GM12864 (cell line): ENCODE measurements around the gene UBQLN2.
"Not testable (repeated sequence)": the region's sequence is repeated elsewhere in the genome, so short reads cannot be mapped to it uniquely, and the experiment has no call there.

Source experiments
- DNase-seq: peaks from one replicate; pipeline ENCODE4 v3.0.0-alpha.2; 2011; ENCODE audit warnings: low read depth
- H3K4me3 ChIP-seq: 2 replicates; pipeline ENCODE4 v1.5.1; 2011; ENCODE audit warnings: mild to moderate bottlenecking, low read depth, low read length, control low read depth
- TF ChIP-seq, protein P1 (sequence below): IDR thresholded peaks from 2 replicates; pipeline ENCODE4 v1.5.1; 2011; ENCODE audit warnings: low read depth, mild to moderate bottlenecking, moderate library complexity, low read length, control low read depth, inconsistent platforms; ENCODE audit errors: missing control alignments

The UBQLN2 gene

DNA sequence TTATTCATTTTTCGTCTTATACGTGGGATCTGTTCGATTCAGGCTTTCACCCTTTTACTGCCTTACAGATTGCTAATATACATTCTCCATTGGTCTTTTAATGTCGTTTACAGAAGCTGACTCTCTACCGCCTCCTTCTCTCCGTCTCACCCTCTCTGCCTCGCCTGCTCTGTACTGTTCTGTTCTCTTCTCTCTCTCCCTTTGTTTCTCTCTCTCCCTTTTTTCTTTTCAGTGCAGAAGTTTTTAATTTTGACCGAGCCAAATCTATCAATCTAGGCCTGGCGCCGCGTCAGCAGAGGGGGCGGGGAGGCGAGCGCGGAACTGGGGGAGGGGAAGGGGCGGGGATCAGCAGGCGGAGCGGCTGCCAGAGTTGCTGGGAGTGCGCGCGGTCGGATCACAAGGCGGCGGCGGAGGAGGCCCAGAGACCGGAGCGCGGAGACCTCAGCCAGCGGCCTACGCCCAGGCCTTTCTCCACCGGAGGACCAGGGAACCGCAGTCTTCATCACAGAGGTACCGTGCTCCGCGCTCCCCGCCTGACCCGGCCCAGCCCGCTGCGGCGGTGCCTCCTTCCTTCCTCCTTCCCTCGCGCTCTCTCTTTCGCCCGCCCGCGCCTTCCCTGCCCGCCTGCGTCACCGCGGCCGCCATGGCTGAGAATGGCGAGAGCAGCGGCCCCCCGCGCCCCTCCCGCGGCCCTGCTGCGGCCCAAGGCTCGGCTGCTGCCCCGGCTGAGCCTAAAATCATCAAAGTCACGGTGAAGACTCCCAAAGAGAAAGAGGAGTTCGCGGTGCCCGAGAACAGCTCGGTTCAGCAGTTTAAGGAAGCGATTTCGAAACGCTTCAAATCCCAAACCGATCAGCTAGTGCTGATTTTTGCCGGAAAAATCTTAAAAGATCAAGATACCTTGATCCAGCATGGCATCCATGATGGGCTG is at the start of gene UBQLN2:
Gene UBQLN2, plus strand, starts transcription at position 397 of the 931 bp plus-strand sequence. Its CDS starts 247 bp downstream, at position 644.
- no peak for DNase-seq
- TF ChIP-seq, protein P1, sequence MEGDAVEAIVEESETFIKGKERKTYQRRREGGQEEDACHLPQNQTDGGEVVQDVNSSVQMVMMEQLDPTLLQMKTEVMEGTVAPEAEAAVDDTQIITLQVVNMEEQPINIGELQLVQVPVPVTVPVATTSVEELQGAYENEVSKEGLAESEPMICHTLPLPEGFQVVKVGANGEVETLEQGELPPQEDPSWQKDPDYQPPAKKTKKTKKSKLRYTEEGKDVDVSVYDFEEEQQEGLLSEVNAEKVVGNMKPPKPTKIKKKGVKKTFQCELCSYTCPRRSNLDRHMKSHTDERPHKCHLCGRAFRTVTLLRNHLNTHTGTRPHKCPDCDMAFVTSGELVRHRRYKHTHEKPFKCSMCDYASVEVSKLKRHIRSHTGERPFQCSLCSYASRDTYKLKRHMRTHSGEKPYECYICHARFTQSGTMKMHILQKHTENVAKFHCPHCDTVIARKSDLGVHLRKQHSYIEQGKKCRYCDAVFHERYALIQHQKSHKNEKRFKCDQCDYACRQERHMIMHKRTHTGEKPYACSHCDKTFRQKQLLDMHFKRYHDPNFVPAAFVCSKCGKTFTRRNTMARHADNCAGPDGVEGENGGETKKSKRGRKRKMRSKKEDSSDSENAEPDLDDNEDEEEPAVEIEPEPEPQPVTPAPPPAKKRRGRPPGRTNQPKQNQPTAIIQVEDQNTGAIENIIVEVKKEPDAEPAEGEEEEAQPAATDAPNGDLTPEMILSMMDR, result no peak
- peak within 1 kb of the TSS; percentile 78 for H3K4me3 ChIP-seq

DNA sequence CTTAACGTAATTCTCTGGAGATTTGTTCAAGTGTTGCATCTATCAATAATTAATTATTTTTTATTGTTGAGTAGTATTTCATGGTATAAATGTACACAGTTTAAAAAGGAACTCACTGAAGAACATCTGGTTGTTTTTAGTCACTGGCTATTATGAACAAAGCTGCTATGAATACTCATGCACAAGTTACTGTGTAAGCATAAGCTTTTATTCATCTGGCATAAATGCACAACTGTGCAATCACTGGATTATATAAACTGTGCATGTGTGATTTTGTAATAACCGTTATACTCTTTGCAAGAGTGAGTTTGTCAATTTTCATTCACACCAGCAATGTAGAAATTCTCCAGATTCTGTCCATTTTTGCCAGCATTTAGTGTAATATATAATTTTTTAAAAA is 43.8 kb upstream of the UBQLN2 start:
- H3K4me3 ChIP-seq, result no peak overlapping the region
- TF ChIP-seq, protein P1, result no peak
- no peak for DNase-seq

DNA sequence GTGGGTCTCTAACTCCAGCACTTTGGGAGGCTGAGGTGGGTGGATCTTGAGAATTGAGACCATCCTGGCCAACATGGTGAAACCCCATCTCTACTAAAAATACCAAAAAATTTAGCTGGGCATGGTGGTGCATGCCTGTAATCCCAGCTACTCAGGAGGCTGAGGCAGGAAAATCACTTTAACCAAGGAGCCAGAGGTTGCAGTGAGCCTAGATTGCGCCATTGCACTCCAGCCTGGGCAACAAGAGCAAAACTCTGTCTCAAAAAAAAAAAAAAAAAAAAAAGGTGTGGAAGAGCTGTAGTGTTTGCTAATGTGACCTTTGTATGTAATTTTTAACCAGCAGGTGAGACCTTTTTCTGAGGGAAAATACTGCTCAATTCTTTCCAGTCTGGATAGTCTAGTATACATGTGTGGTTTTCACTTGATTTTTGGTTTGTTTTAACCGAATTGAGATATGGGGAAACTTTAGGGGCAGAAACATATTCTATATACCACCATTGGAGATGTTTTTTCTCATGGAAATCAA is 33.9 kb upstream of the UBQLN2 start:
- not testable (repeated sequence) for DNase-seq, H3K4me3 ChIP-seq

DNA sequence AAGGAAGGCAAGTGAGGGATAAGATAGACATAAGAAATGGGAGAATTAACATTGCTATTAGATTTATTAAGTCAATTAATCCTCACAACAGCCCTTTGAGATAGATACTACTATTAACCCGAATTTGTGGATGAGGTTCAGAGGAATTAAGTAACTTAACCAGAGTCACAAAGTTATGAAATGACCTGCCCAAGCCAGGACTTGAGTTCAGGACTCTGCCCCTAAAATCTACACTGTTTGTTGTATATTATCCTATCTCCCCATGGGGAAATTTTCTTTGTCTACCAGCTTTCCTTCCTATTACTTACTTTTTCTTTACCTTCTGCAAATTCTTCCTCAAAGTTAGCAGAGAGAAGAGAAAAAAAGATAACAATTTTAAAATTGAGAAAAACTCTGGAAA is 33.4 kb upstream of the UBQLN2 start:
- TF ChIP-seq, protein P1, result no peak
- H3K4me3 ChIP-seq, result no peak overlapping the region
- DNase-seq, result no peak

DNA sequence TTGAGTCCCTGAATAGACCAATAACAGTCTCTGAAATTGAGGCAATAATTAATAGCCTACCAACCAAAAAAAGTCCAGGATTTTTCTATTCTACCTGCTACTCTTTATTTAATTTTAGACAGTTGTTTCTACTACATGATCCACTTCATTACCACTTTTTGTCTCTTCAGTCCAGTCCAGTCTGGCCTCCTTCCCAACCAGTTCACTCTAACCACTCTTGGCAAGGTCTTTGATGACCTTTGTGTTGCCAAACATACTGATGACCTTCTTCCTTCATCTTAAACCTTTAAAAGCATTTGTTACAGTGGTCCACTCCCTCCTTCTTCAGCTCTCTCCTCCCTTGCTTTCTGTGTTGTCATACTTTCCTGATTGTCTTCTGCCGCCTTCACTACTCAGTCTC is 12.8 kb upstream of the UBQLN2 start:
- DNase-seq, result no peak
- TF ChIP-seq, protein P1, result no peak
- H3K4me3 ChIP-seq, result no peak overlapping the region

DNA sequence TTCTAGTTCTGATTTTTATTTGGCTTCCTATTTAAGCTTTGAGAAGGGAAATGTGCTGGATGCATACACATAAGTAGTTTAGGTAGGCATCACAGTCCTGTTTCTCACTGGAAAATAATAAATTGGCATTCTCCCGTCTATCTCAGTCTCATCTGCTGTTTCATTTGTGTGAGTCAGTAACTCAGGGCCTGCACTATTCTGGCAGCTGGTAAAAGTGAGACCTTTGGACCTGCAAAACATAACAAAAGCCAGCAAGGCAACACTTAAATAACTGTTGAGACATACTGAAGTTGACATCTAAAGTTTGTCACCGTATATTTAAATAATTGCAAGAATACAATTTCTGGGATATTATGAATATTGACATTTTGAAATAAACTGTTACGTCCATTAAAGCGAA is 8.6 kb upstream of the UBQLN2 start:
- TF ChIP-seq, protein P1, result no peak
- DNase-seq, result no peak
- no peak overlapping the region for H3K4me3 ChIP-seq

DNA sequence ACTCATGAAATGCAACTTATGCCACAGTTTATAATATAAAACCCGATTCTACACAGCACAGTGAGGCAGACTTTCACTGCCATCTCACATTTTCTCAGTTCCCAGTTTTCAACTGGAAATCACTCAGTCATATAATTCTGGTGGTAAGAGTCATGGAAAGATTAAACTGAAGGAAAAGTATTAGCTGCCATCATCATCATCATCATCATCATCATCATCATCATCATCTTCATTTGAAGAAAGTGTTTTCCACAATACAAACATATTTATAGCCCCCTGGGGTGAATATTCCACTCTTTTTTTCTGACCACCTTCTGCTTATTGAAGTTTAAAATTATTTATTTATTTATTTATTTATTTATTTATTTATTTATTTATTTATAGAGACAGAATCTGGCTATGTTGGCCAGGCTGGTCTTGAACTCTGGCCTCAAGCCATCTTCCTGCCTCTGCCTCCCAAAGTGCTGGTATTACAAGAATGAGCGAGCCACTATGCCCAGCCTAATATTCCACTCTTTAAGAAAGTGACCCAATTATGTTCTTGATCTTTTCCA is 6.0 kb upstream of the UBQLN2 start:
- H3K4me3 ChIP-seq, result no peak overlapping the region
- no peak for DNase-seq
- TF ChIP-seq, protein P1, result no peak
